HEK293 (cell line): ENCODE measurements around the gene TMEM244.
A peak's percentile ranks its signal among the peaks of the same experiment; 100 is the strongest.

ENCODE experiments used
- CTCF ChIA-PET: fragments of 350-600 bp; formaldehyde crosslinking; extraction: SDS; loops from one replicate; lab custom pipeline; 2021; ENCODE audit warnings: antibody characterized with exemption; lab: Yijun Ruan, JAX
- POLR2A ChIA-PET: fragments of 300-600 bp; formaldehyde crosslinking; extraction: SDS; loops from one replicate; lab custom pipeline; 2020; ENCODE audit warnings: antibody characterized with exemption, inconsistent platforms; lab: Yijun Ruan, JAX
- H3K27ac ChIP-seq: fragments of 200-500 bp; sonication (Bioruptor generic); 2 replicates; pipeline ENCODE4 v1.5.1; 2014; ENCODE audit warnings: low read depth, low read length, control low read depth, inconsistent platforms; ENCODE audit errors: extremely low read depth
- H3K36me3 ChIP-seq, 2 experiments: fragments of 200-500 bp in 1 of 2; sonication (Bioruptor generic) in 1 of 2; 1 replicate in 1 of 2; 2 replicates in 1 of 2; pipeline ENCODE4 v1.5.1; 2014 to 2017; ENCODE audit warnings: inconsistent platforms in 2 of 2, low read length in 2 of 2; ENCODE audit not compliant: control insufficient read depth in 2 of 2, insufficient read depth in 1 of 2
- H3K4me1 ChIP-seq: fragments of 200-500 bp; sonication (Bioruptor generic); 2 replicates; pipeline ENCODE4 v1.5.1; 2014; ENCODE audit warnings: mild to moderate bottlenecking, low read length, inconsistent platforms; ENCODE audit not compliant: control insufficient read depth, insufficient read depth
- H3K4me3 ChIP-seq: 2 replicates; pipeline ENCODE4 v1.5.1; 2011; ENCODE audit warnings: low read depth, mild to moderate bottlenecking, control low read depth, low read length, moderate library complexity
- H3K9me3 ChIP-seq: fragments of 200-500 bp; sonication (Bioruptor generic); 2 replicates; pipeline ENCODE4 v1.5.1; 2014; ENCODE audit warnings: low read depth, low read length, inconsistent platforms; ENCODE audit not compliant: control insufficient read depth, insufficient read depth
- BCL11A ChIP-seq: fragments of 450-650 bp; formaldehyde crosslinking; IDR thresholded peaks from 2 replicates; pipeline ENCODE4 v1.5.1; 2016; ENCODE audit warnings: low read depth, missing biosample characterization, missing genetic modification characterization
- GFI1B ChIP-seq: fragments of 450-650 bp; formaldehyde crosslinking; IDR thresholded peaks from 2 replicates; pipeline ENCODE4 v1.5.1; 2016; ENCODE audit warnings: missing biosample characterization, missing genetic modification characterization
- GLI2 ChIP-seq: fragments of 450-650 bp; formaldehyde crosslinking; IDR thresholded peaks from 2 replicates; pipeline ENCODE4; 2017; ENCODE audit warnings: missing biosample characterization, missing genetic modification characterization, low read depth, borderline replicate concordance
- KLF17 ChIP-seq: fragments of 450-650 bp; formaldehyde crosslinking; IDR thresholded peaks from 2 replicates; pipeline ENCODE4 v1.5.1; 2016; ENCODE audit warnings: missing biosample characterization, missing genetic modification characterization
- SETDB1 ChIP-seq: IDR thresholded peaks from one replicate; pipeline ENCODE4 v1.6.1; 2017; ENCODE audit warnings: mild to moderate bottlenecking, low read length, moderate library complexity, mixed read lengths; ENCODE audit not compliant: insufficient read length
- ZBTB20 ChIP-seq: fragments of 450-650 bp; formaldehyde crosslinking; IDR thresholded peaks from 2 replicates; pipeline ENCODE4 v1.5.1; 2016; ENCODE audit warnings: missing biosample characterization, missing genetic modification characterization
- ZNF138 ChIP-seq: fragments of 450-650 bp; formaldehyde crosslinking; IDR thresholded peaks from 2 replicates; pipeline ENCODE4 v1.5.1; 2016; ENCODE audit warnings: missing biosample characterization, missing genetic modification characterization, borderline replicate concordance
- ZNF214 ChIP-seq: fragments of 450-650 bp; formaldehyde crosslinking; IDR thresholded peaks from 2 replicates; pipeline ENCODE4 v1.5.1; 2017; ENCODE audit warnings: missing biosample characterization, mild to moderate bottlenecking, missing genetic modification characterization, borderline replicate concordance
- ZNF335 ChIP-seq: fragments of 450-650 bp; formaldehyde crosslinking; conservative IDR thresholded peaks from 2 replicates; pipeline ENCODE4 v1.5.1; 2016; ENCODE audit warnings: missing biosample characterization, missing genetic modification characterization
- ZNF391 ChIP-seq: fragments of 450-650 bp; formaldehyde crosslinking; IDR thresholded peaks from 2 replicates; pipeline ENCODE4 v1.5.1; 2016; ENCODE audit warnings: low read depth, missing biosample characterization, missing genetic modification characterization, borderline replicate concordance
- ZNF398 ChIP-seq: fragments of 450-650 bp; formaldehyde crosslinking; IDR thresholded peaks from 2 replicates; pipeline ENCODE4 v1.5.1; 2017; ENCODE audit warnings: missing biosample characterization, missing genetic modification characterization
- ZNF423 ChIP-seq: fragments of 450-650 bp; formaldehyde crosslinking; IDR thresholded peaks from 2 replicates; pipeline ENCODE4 v1.5.1; 2016; ENCODE audit warnings: missing biosample characterization, missing genetic modification characterization
- ZNF521 ChIP-seq: fragments of 450-650 bp; formaldehyde crosslinking; IDR thresholded peaks from 2 replicates; pipeline ENCODE4 v1.5.1; 2017; ENCODE audit warnings: missing biosample characterization, mild to moderate bottlenecking, missing genetic modification characterization
- ZNF549 ChIP-seq: fragments of 450-650 bp; IDR thresholded peaks from 2 replicates; pipeline ENCODE4 v1.5.1; 2018; ENCODE audit warnings: missing biosample characterization, missing genetic modification characterization, mild to moderate bottlenecking, inconsistent platforms, moderate library complexity
- ZNF555 ChIP-seq: fragments of 450-650 bp; formaldehyde crosslinking; conservative IDR thresholded peaks from 2 replicates; pipeline ENCODE4 v1.5.1; 2017; ENCODE audit warnings: missing biosample characterization, mild to moderate bottlenecking, missing genetic modification characterization, inconsistent platforms
- ZNF660 ChIP-seq: fragments of 450-650 bp; IDR thresholded peaks from 2 replicates; pipeline ENCODE4 v1.5.1; 2018; ENCODE audit warnings: missing biosample characterization, mild to moderate bottlenecking, missing genetic modification characterization
- ZNF776 ChIP-seq: fragments of 450-650 bp; formaldehyde crosslinking; IDR thresholded peaks from 2 replicates; pipeline ENCODE4 v1.5.0; 2017; ENCODE audit warnings: missing biosample characterization, missing genetic modification characterization, borderline replicate concordance
- TF ChIP-seq, protein P1 (sequence below): fragments of 450-650 bp; formaldehyde crosslinking; IDR thresholded peaks from 2 replicates; pipeline ENCODE4 v1.5.1; 2016; ENCODE audit warnings: missing biosample characterization, missing genetic modification characterization
- TF ChIP-seq, protein P2 (sequence below): fragments of 450-650 bp; formaldehyde crosslinking; IDR thresholded peaks from 2 replicates; pipeline ENCODE4 v1.5.1; 2016; ENCODE audit warnings: missing biosample characterization, missing genetic modification characterization
- TF ChIP-seq, protein P3 (sequence below): fragments of 450-650 bp; formaldehyde crosslinking; IDR thresholded peaks from 2 replicates; pipeline ENCODE4 v1.5.1; 2017; ENCODE audit warnings: missing biosample characterization, missing genetic modification characterization
- TF ChIP-seq, protein P4 (sequence below): fragments of 450-650 bp; formaldehyde crosslinking; IDR thresholded peaks from 2 replicates; pipeline ENCODE4 v1.5.1; 2016; ENCODE audit warnings: missing biosample characterization, missing genetic modification characterization

Gene TMEM244

GRCh38 chr6:129852257-129852858 is 8.8 kb downstream of the TMEM244 start:
- Histone ChIP-seq H3K36me3 (no peaks in the 10 kb centered on the region), H3K27ac (no peak overlapping the region), H3K4me3 (no peak overlapping the region), H3K4me1 (no peaks in the 10 kb centered on the region), H3K9me3 (no peaks in the 10 kb centered on the region)
- POLR2A ChIA-PET: no interaction called here
- CTCF ChIA-PET: interaction anchor here (0.6 to 1.2 kb wide), 3 partner anchors 38 to 120 kb away, joined by 3 to 7 read pairs (median 4); no protein-coding TSS in a partner anchor
- TF ChIP-seq BCL11A (tag by site-specific recombination) (no peak), ZNF660 (no peak)
- TF ChIP-seq, protein P1, sequence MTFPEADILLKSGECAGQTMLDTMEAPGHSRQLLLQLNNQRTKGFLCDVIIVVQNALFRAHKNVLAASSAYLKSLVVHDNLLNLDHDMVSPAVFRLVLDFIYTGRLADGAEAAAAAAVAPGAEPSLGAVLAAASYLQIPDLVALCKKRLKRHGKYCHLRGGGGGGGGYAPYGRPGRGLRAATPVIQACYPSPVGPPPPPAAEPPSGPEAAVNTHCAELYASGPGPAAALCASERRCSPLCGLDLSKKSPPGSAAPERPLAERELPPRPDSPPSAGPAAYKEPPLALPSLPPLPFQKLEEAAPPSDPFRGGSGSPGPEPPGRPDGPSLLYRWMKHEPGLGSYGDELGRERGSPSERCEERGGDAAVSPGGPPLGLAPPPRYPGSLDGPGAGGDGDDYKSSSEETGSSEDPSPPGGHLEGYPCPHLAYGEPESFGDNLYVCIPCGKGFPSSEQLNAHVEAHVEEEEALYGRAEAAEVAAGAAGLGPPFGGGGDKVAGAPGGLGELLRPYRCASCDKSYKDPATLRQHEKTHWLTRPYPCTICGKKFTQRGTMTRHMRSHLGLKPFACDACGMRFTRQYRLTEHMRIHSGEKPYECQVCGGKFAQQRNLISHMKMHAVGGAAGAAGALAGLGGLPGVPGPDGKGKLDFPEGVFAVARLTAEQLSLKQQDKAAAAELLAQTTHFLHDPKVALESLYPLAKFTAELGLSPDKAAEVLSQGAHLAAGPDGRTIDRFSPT: no peak
- TF ChIP-seq, all 188 proteins: peak for 0

GRCh38 chr6:129849456-129849855 is 11.7 kb downstream of the TMEM244 start:
- POLR2A ChIA-PET: no interaction called here
- no peaks in the 10 kb centered on the region for H3K9me3 ChIP-seq
- TF ChIP-seq ZNF521 (tag by site-specific recombination) (no peak), GFI1B (tag by site-specific recombination) (peak; percentile 25; the same call in 1 of the 2 replicates), ZNF549 (tag by site-specific recombination) (no peak), ZNF398 (tag by site-specific recombination) (no peak), ZBTB20 (peak; percentile 62)

GRCh38 chr6:129846761-129847160 is 14.4 kb downstream of the TMEM244 start:
- H3K4me3 ChIP-seq: no peak overlapping the region
- no peak for TF ChIP-seq KLF17 (tag by site-specific recombination)
- TF ChIP-seq ZNF391 (tag by site-specific recombination): no peak
- no peak for TF ChIP-seq ZNF214
- TF ChIP-seq ZNF138: no peak
- no peak for TF ChIP-seq ZNF423 (tag by site-specific recombination)
- TF ChIP-seq, protein P2, sequence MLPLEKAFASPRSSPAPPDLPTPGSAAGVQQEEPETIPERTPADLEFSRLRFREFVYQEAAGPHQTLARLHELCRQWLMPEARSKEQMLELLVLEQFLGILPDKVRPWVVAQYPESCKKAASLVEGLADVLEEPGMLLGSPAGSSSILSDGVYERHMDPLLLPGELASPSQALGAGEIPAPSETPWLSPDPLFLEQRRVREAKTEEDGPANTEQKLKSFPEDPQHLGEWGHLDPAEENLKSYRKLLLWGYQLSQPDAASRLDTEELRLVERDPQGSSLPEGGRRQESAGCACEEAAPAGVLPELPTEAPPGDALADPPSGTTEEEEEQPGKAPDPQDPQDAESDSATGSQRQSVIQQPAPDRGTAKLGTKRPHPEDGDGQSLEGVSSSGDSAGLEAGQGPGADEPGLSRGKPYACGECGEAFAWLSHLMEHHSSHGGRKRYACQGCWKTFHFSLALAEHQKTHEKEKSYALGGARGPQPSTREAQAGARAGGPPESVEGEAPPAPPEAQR (tag by site-specific recombination): no peak
- no peak for TF ChIP-seq ZNF555 (tag by site-specific recombination)
- TF ChIP-seq ZNF335 (tag by site-specific recombination): no peak
- no peak for TF ChIP-seq SETDB1
- TF ChIP-seq, protein P3, sequence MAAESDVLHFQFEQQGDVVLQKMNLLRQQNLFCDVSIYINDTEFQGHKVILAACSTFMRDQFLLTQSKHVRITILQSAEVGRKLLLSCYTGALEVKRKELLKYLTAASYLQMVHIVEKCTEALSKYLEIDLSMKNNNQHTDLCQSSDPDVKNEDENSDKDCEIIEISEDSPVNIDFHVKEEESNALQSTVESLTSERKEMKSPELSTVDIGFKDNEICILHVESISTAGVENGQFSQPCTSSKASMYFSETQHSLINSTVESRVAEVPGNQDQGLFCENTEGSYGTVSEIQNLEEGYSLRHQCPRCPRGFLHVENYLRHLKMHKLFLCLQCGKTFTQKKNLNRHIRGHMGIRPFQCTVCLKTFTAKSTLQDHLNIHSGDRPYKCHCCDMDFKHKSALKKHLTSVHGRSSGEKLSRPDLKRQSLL (tag by site-specific recombination): no peak
- TF ChIP-seq ZNF776 (tag by site-specific recombination): no peak
- TF ChIP-seq, protein P4, sequence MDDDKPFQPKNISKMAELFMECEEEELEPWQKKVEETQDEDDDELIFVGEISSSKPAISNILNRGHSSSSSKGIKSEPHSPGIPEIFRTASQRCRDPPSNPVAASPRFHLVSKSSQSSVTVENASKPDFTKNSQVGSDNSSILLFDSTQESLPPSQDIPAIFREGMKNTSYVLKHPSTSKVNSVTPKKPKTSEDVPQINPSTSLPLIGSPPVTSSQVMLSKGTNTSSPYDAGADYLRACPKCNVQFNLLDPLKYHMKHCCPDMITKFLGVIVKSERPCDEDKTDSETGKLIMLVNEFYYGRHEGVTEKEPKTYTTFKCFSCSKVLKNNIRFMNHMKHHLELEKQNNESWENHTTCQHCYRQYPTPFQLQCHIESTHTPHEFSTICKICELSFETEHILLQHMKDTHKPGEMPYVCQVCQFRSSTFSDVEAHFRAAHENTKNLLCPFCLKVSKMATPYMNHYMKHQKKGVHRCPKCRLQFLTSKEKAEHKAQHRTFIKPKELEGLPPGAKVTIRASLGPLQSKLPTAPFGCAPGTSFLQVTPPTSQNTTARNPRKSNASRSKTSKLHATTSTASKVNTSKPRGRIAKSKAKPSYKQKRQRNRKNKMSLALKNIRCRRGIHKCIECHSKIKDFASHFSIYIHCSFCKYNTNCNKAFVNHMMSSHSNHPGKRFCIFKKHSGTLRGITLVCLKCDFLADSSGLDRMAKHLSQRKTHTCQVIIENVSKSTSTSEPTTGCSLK (tag by site-specific recombination): no peak
- no peak for TF ChIP-seq GLI2 (tag by site-specific recombination)

More at GRCh38 chr6:129849456-129849855, 11.7 kb downstream of the TMEM244 start:
- CTCF ChIA-PET: no interaction called here
- no peak overlapping the region for H3K4me3 ChIP-seq
- no peaks in the 10 kb centered on the region for H3K36me3 ChIP-seq
- no peak overlapping the region for H3K27ac ChIP-seq
- H3K4me1 ChIP-seq: no peaks in the 10 kb centered on the region

More at GRCh38 chr6:129846761-129847160, 14.4 kb downstream of the TMEM244 start:
- Histone ChIP-seq H3K4me1 (no peaks in the 10 kb centered on the region), H3K27ac (no peak overlapping the region), H3K36me3 (no peaks in the 10 kb centered on the region), H3K9me3 (no peaks in the 10 kb centered on the region)
- POLR2A ChIA-PET: no interaction called here
- CTCF ChIA-PET: interaction anchor here (0.6 kb wide), 1 partner anchor 46 kb away, joined by 3 read pairs; no protein-coding TSS in a partner anchor
